Chondrocyte (in vitro differentiated cells): Measurements from ENCODE around the gene PPIC. TPM values are rescaled to one million over a fixed set of nuclear protein-coding genes. Genes with fewer than 3 reads are reported as not detected.

Experiments
- DNase-seq: peaks from one replicate; pipeline ENCODE4 v3.0.0; 2021; ENCODE audit warnings: mixed read lengths, low spot score
- H3K27ac Mint-ChIP-seq: one replicate; pipeline ENCODE4 v1.8.0; 2021; ENCODE audit warnings: mild to moderate bottlenecking, moderate library complexity, mixed read lengths; ENCODE audit not compliant: unreplicated experiment
- H3K27me3 Mint-ChIP-seq: 2 replicates; pipeline ENCODE4 v1.8.0; 2021; ENCODE audit warnings: low read depth, mixed read lengths
- H3K36me3 Mint-ChIP-seq: 2 replicates; pipeline ENCODE4 v1.8.0; 2021; ENCODE audit warnings: low read depth, mixed read lengths
- H3K4me1 Mint-ChIP-seq: 2 replicates; pipeline ENCODE4 v1.8.0; 2021; ENCODE audit warnings: low read depth, mild to moderate bottlenecking, mixed read lengths
- H3K4me3 Mint-ChIP-seq: one replicate; pipeline ENCODE4 v1.8.0; 2021; ENCODE audit warnings: mild to moderate bottlenecking, moderate library complexity, mixed read lengths; ENCODE audit not compliant: unreplicated experiment
- H3K9me3 Mint-ChIP-seq: 2 replicates; pipeline ENCODE4 v1.8.0; 2021; ENCODE audit warnings: low read depth, mixed read lengths
- CTCF ChIP-seq: fragments of 200-600 bp; sonication (generic); IDR thresholded peaks from 2 replicates; pipeline ENCODE4 v1.5.0; 2021; ENCODE audit warnings: antibody characterized with exemption, mild to moderate bottlenecking, moderate library complexity
- total RNA-seq: library from RNA; stranded (reverse); gene quantifications from 3 replicates; pipeline ENCODE4 v1.2.1, GENCODE V29; 2021

Gene PPIC
- total RNA-seq, 1 donor from 2014 or later: 122 TPM

- H3K27ac Mint-ChIP-seq: no peak overlapping the region
- DNase-seq: no peak
- TF ChIP-seq CTCF: peak; percentile 69
- no peaks in the 10 kb centered on the region for H3K27me3 Mint-ChIP-seq
- H3K4me1 Mint-ChIP-seq: no peaks in the 10 kb centered on the region
- peaks cover 4% of the 10 kb centered on the region for H3K36me3 Mint-ChIP-seq
- no peak overlapping the region for H3K4me3 Mint-ChIP-seq
- no peaks in the 10 kb centered on the region for H3K9me3 Mint-ChIP-seq
These were observed 36.5 kb downstream of the PPIC start for GRCh38 chr5:122999947-123000563.

GRCh38 chr5:122997294-122997693, 39.2 kb downstream of the PPIC start:
- H3K9me3 Mint-ChIP-seq: no peaks in the 10 kb centered on the region
- no peak overlapping the region for H3K27ac Mint-ChIP-seq
- no peaks in the 10 kb centered on the region for H3K27me3 Mint-ChIP-seq
- H3K4me1 Mint-ChIP-seq: no peaks in the 10 kb centered on the region
- H3K4me3 Mint-ChIP-seq: no peak overlapping the region
- no peak for TF ChIP-seq CTCF
- DNase-seq: no peak
- H3K36me3 Mint-ChIP-seq: no peaks in the 10 kb centered on the region

- no peaks in the 10 kb centered on the region for H3K36me3 Mint-ChIP-seq
- TF ChIP-seq CTCF: no peak
- DNase-seq: no peak
- no peaks in the 10 kb centered on the region for H3K4me1 Mint-ChIP-seq
- no peaks in the 10 kb centered on the region for H3K27me3 Mint-ChIP-seq
- no peak overlapping the region for H3K4me3 Mint-ChIP-seq
- H3K9me3 Mint-ChIP-seq: no peaks in the 10 kb centered on the region
- no peak overlapping the region for H3K27ac Mint-ChIP-seq
These were observed 40.4 kb downstream of the PPIC start for GRCh38 chr5:122996091-122996490.

- Mint-ChIP-seq H3K9me3 (no peaks in the 10 kb centered on the region), H3K4me1 (no peaks in the 10 kb centered on the region), H3K36me3 (no peaks in the 10 kb centered on the region), H3K27ac (no peak overlapping the region), H3K27me3 (no peaks in the 10 kb centered on the region), H3K4me3 (no peak overlapping the region)
- no peak for TF ChIP-seq CTCF
- DNase-seq: no peak
These were observed 50.4 kb downstream of the PPIC start for GRCh38 chr5:122985954-122986721.

- no peak for DNase-seq
- Mint-ChIP-seq H3K36me3 (no peaks in the 10 kb centered on the region), H3K27me3 (no peaks in the 10 kb centered on the region), H3K4me1 (no peaks in the 10 kb centered on the region), H3K9me3 (no peaks in the 10 kb centered on the region), H3K4me3 (no peak overlapping the region), H3K27ac (no peak overlapping the region)
- no peak for TF ChIP-seq CTCF
These were observed 51.4 kb downstream of the PPIC start for GRCh38 chr5:122985006-122985700.
